NCI-H2227 (cell line): ENCODE results near the gene U2AF1.
"Not testable (repeated sequence)": the region's sequence is repeated elsewhere in the genome, so short reads cannot be mapped to it uniquely, and the experiment has no call there.

Source experiments
- DNase-seq: peaks from one replicate; lab custom pipeline; 2025; ENCODE audit not compliant: unreplicated experiment; lab: John Stamatoyannopoulos, UW

The U2AF1 gene, protein sequence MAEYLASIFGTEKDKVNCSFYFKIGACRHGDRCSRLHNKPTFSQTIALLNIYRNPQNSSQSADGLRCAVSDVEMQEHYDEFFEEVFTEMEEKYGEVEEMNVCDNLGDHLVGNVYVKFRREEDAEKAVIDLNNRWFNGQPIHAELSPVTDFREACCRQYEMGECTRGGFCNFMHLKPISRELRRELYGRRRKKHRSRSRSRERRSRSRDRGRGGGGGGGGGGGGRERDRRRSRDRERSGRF

DNA sequence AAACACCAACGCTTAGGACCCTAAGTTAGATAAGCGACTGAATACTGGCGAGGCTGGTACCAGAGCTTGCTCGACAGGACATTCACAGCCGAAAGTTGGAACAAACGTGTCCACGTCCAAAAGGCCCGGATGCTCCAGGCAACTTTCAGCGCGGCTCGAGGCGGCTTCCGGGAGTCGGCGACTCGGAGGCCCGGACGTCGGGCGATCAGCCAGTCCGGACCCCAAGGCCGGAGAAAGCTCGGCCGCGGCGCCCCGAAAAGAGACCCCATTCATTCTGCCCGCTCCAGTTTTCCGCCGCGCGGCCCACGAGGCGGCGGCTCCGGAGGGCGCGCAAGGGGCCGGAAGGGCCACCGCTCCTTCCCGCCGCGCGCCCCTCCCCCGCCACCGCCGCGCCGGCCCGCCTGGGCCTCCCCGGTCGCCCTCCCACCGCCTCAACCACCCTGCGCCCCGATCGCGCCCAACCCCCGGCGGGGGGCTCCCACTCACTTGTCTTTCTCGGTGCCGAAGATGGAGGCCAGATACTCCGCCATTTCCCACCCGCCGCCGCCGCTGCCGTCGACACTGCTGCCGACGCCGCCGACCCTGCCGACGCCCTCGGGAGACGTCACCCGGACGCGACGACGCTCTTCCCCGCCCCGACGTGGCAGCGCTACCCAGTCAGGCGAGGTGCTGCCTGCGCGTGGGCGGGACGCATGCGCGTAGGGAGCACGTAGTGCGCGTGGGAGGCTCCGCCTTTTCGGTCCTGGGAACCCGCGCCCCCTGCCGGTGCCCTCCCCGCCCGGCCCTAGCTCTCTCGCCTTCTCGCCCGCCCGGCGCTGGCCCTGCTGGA lies at the start of gene U2AF1:
Gene U2AF1, minus strand, starts transcription at position 606 of the 829 bp plus-strand sequence. Its CDS starts 76 bp downstream, at position 530.
- not testable (repeated sequence) for DNase-seq

DNA sequence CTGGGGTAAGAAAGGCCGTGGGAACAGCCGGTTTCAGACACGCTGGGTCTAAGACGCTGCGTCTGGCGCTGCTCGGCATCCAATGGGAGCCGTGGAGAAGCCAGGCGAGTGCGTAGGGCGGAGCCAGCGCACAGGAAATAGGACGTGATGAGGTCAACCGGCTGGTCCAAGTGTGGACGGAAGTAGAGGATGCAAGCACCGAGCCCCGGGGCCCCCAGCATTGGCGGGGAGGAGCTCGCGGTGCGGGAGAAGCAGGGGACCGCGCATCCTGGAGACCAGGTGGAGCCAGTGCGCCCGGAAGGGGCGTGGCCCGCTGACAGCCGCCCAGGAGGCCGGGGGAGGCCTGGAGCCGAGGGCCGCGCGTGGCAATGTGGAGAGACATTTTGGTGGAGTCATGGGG lies 46.2 kb upstream of the U2AF1 start:
- not testable (repeated sequence) for DNase-seq

DNA sequence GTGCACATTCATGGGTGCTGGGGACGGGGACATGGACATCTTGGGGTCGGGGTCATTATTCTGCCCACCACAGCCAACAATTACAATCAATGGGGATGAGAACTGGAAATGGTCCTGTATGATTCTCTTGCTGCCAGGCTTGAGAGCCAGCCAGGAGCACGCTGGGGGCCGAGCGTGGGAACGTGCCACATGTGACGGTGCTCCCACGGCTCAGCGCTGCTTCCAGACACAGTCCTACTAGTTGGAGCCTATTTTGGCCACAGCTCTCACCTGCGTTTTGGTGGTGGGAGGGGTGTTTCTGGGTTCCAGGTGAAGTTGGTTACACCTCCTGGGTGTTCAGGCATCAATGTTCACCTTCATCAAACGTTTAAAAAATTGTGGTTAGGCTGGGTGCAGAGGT lies 42.0 kb upstream of the U2AF1 start:
- DNase-seq: not testable (repeated sequence)

DNA sequence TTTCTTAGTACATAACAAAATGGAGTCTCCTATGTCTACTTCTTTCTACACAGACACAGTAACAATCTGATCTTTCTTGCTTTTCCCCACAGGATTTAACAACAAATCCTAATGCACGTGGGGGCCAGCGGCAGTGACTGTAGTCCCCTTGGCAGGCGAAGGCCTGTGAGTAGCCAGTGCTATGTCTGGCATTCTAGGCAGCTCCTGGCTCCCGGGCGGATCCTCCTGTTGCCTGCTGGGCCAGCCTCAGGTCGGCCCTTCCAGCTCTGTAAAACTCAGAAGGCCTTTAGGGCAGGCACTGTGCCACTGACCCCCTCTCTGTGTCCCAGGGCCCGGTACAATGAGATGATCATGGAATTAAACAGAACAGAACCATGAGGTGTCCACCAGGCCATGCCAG lies 40.6 kb upstream of the U2AF1 start:
- DNase-seq: not testable (repeated sequence)

DNA sequence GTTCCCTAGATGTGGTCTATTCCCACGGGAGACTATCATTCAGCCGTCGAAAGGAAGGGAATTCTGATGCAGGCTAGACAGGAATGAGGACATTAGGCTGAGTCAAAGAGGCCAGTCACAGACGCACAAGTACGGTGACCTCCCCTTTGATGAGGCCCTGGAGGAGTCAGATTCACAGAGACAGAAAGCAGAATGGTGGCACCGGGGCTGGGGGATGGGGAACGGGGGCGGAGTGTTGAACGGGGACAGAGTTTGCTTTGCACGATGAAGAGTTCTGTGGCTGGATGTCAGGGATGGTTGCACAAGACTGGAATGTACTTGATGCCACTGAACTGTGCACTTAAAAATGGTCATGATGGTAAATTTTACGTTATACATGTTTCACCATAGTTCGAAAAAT lies 39.3 kb upstream of the U2AF1 start:
- DNase-seq: not testable (repeated sequence)

DNA sequence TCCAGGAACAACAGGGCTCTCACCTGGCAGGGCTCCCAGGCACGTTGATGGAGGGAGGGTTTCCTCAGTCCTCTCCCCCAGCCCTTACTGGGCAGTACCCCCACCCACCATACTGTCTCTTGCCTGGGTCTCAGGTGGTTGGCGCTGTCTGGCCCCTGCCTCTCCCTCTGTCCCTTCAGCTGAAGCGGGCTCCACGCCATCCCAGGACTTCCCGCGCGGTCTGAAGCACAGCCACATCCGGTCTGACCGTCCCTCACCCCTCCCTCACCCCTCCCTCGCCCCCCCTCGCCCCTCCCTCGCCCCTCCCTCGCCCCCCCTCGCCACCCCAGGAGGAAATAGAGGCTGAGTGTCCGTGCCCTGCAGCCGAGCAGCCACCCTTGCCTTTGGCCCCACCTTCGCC lies 34.0 kb upstream of the U2AF1 start:
- DNase-seq: not testable (repeated sequence)

DNA sequence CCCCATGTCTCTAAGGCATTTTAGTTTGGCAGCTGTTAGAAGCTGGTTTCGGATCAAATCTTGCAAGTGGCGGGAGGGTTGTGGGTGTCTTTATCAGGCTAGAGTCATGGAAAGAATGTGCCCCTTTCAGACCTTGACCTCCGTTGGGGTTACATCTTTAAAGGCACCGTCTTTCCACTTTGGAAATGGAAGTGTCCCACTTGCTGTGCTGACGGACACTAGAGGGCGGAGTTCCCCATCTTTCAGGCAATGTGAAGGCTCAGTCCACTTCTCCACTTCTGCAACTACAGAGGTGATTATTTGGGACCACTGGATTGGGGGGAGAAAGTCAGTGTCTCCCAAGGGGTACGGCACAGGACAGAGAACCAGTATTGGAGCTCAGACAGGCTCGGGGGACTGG lies 31.6 kb upstream of the U2AF1 start:
- DNase-seq: not testable (repeated sequence)

DNA sequence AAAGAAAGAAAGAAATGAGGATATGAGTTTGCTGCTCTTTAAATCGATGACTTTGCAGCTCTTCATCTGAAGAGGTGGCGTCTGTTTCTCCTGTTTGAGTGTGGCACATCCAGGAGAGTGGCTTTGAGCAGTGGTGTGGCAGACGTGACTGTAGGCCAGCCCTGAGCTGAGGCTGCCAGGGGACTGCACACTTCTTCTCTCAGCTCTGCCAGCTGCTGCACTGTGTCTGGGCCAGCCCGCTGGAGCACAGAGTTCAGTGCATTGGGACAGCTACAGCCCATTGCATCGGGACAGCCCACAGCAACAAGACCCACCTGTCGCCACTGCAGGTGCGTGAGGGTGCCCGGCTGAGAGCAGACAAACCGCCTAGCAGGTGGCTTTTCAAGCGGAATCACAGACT lies 27.1 kb upstream of the U2AF1 start:
- DNase-seq: not testable (repeated sequence)

DNA sequence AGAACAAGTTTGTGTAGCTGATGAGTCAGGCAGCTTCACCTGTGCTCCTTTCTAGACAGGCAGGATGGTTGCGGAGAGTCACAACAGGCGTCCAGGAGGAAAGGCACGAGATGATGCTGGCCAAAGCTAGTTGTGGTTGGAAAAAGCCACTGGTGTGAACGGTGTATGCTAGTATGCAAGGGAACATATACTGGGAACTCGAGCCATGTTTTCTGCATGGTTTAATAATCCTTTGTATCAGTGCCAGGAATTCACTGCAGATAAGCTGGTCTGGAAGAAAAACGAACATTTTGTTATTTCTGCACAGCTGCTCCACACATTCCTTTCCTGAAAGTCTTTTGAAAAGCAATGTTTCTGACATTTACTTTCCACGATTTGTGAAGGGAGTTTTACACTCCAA lies 22.7 kb upstream of the U2AF1 start:
- not testable (repeated sequence) for DNase-seq

DNA sequence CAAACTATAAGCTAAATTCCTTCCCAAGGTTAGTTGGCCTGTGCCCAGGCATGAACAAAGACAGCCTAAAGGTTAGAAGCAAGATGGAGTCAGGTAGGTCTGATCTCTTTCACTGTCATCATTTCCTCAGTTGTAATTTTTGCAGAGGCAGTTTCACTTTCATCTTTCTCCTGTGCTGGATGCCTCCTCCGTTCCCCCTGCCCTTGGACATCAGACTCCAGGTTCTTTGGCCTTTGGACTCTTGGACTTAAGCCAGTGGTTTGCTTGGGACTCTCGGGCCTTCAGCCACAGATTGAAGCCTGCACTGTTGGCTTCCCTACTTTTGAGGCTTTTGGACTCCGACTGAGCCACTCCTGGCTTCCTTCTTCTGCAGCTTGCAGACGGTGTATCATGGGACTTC lies 8.6 kb upstream of the U2AF1 start:
- DNase-seq: not testable (repeated sequence)

DNA sequence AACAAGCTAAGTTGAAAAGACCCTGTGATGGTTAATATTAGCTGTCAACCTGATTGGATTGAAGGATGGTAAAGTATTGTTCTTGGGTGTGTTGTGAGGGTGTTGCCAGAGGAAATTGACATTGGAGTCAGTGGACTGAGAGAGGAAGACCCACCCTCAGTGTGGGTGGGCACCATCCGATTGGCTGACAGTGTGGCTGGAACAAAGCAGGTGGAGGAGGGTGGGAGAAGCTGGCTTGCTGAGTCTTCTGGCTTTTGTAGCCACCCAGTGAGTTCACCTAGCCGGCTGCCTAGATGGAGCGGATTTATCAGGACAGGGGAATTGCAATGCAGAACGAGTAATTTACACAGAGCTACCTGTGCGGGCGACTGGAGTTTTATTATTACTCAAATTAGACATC lies 7.1 kb upstream of the U2AF1 start:
- DNase-seq: not testable (repeated sequence)

DNA sequence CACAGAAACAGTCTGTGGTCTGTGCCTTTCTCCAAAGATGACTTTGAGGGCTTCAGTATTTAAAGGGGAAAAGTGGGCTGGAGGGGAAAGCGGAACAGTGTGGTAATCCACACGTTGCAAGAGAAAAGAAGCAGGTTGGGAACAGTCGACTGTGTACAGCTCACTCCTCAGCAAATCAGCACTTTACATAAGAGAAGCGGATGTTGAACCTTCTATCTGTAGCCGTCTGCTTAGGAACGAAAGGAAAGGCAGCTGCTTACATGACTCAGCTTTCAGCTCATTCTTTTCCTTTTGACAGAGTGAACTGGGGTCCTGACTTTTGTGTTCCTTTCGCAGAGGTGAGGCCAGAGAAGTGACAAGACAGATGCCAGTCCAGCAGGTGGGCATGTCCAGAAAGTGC lies 1.6 kb upstream of the U2AF1 start:
- not testable (repeated sequence) for DNase-seq

DNA sequence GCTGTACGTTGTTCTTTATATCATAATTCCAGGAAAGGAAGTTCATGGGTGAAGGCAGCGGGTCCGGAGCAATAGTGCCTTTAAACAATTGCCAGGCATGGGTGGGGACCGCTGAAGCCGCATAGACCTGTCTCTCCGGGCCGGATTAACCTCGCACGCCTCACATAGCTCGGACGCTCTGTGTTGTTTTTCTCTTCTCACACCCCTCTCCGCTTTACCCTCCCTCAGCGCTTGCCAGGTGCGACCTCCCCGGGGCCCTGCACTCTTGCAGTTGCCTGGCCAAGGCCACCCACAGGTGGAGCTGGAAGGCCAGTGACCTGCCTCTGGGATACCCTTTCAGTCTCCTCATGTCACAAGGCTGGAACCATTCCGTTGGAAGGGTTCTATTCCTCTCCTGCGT lies 807 bp upstream of the U2AF1 start:
- not testable (repeated sequence) for DNase-seq

DNA sequence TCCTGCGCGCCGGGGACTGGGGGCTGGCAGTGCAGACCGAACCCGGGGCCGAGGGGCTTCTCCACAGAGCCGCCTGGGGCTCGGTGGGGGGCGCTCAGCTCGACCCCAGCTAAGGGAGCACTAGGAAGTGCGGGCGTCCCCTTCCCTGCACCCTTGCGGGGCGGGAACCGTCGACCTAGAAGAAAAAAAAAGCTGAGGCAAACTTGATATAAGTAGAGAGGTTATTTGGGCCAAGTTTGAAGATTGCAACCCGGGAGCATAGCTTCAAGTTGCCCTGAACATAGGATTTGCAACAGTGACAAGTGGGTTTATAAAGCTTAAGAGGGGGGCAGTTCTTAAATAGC lies 396 bp upstream of the U2AF1 start:
- DNase-seq: not testable (repeated sequence)

DNA sequence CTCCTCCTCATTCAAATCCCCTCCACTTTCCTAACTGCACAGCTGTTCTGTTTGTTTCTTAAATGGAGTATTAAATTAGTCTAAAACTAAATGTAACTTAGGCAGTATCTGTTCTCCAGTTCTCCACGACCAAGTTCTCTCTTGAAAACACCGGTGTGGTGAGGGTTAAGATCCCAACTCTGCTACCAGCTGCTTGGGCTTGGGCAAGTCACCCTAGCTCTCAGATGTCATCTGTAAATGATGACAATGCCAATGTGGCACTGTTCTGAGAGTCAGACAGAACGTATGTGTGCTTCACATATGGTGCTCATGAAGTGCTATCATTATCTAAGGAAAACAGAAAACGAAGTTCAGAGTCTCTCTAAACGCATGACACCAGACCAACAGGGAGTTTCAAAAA lies 2.7 kb downstream of the U2AF1 start:
- DNase-seq: not testable (repeated sequence)

DNA sequence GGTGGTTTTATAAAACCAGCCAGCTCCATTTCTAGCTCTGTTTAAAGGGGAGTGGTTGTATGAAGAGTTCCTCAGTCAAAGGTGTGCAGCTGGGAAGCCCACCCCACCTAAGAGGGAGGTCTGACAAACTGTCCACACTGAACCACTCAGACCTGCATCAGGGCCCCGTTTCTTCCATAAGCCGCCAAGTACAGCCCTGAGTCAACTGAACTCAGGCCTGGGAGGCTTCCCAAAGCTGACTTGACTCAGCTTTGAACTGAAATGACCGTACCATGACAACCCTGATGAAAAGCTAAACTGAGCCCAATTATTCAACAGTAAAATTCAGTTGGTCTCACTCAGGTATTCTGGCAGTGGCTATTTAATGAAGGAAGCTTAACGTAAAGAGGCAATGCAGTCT lies 5.1 kb downstream of the U2AF1 start:
- DNase-seq: not testable (repeated sequence)

DNA sequence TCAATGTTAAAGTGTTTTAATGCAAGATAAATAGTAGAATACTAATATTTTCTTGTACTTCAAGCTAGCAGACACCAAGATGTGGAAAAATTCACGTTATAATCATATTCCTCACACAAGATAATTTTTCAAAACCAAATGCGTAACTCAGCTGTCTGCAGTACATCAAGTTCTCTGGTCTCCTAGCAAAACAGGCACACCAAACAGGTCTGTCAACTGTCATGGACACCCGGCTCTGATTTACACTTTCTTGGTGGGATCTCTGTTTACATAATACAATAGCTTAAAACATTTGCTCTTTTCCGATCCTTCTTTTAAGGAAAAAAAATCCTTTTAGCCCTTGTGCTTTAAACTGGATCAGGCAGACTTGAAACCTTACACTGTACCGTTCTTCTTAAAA lies 5.7 kb downstream of the U2AF1 start:
- not testable (repeated sequence) for DNase-seq

DNA sequence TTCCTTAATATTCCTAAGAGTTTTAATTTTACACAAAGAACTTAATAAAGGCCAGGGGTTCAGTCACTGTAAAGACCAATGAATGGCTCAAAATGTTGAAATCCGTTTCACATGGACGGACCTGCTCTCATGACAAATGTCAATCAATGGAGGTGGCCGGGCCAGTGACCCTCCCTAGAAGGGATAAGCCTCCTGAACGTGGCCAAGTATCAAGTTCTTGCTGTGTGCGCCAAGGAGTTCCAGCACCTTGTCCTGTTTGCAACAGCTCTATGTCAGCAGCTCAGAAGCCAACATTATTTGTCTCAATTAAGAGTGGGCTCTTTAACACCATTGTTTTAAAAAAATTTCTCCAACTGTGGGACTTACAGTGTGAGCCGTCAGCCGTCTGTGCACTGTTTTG lies 6.4 kb downstream of the U2AF1 start:
- DNase-seq: not testable (repeated sequence)

DNA sequence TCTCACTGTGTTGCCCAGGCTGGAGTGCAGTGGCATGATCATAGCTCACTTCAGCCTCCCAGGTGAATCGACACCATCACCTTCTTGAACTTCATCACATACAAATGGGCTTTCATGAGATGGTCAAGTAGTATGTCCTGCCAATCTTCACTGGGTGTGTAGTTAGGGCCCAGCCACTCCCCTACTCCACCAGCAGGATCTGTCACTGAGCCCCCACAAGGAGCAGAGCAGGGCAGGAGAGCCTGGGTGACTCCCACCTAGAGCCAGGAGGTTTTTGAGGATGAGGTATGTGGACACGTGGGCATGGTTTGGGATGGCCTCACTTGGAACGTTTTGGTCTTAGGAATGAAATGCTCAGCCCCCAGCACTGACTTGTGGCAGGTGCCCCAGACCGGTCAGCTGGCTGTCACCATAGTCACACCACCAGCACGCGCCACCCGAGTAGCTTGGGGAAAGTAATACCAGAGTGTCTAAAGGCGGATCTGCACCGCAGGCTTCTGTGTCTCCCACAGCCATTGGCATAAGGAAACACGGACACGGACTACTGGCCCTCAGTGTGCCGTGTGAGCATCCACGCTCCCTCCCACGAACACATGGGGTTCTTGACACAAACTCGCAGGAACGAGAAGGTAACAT lies 15.3 kb downstream of the U2AF1 start:
- not testable (repeated sequence) for DNase-seq

DNA sequence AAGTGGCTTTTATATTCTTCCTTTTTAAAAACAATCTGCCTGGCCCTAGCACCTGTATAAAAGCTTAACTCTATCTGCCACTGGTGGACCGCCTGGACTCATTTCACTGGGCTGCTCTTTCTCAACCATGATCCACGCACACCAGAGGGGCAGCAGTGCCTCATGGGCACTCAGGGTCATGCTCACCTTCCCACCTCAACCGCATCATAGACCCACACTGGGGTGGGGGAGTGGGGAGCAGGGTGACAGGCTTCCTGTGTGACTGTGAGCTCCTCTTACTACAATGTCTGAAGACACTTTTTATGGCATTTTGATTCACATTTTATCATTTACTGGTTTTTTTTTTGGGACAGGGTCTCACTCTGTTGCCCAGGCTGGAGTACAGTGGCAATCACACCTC lies 16.4 kb downstream of the U2AF1 start:
- not testable (repeated sequence) for DNase-seq

DNA sequence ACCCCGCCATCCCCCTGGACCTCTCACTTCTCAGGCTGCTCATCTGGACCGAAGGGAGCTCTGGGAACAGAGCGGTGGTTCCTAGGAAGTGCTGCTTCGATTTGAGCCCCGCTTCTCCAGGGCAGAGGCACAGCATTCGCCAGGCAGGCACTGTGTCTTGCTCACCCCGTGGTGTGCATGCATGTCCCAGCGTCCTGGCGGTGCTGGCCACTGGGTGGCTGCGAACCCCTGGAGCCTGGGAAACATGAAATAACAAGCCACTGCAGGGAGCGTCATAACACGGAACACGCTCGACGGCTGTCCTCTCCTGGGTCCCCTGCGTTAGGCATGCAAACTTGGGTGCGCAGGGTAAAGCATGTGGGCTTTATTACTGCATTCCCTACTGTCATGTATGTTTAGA lies 17.9 kb downstream of the U2AF1 start:
- not testable (repeated sequence) for DNase-seq
